GM10248 (cell line): Measurements from ENCODE around the gene TLE3.

Experiments used
- CTCF ChIA-PET: fragments of 300-600 bp; sonication (Branson Sonifier 250); formaldehyde crosslinking; extraction: SDS; loops from one replicate; lab custom pipeline; 2021; ENCODE audit warnings: antibody characterized with exemption; lab: Yijun Ruan, JAX
- POLR2A ChIA-PET: fragments of 350-650 bp; sonication (Branson Sonifier 250); formaldehyde crosslinking; extraction: SDS; loops from one replicate; lab custom pipeline; 2020; ENCODE audit warnings: antibody characterized with exemption; lab: Yijun Ruan, JAX
- DNase-seq: peaks from one replicate; pipeline ENCODE4 v3.0.0; 2012; ENCODE audit errors: extremely low spot score
- CTCF ChIP-seq: IDR thresholded peaks from 2 replicates; pipeline ENCODE4 v1.5.1; 2012; ENCODE audit warnings: mild to moderate bottlenecking, low read depth; ENCODE audit errors: extremely low read depth, missing control alignments, control extremely low read depth

Gene TLE3

GRCh38 chr15:70067681-70068080, 30.0 kb downstream of the TLE3 start:
- POLR2A ChIA-PET: no interaction called here
- no peak for TF ChIP-seq CTCF
- no peak for DNase-seq
- CTCF ChIA-PET: interaction anchor here (0.8 to 3.5 kb wide), 5 partner anchors 9 to 88 kb away, joined by 3 to 11 read pairs (median 3); no protein-coding TSS in a partner anchor

- no peak for DNase-seq
- POLR2A ChIA-PET: interaction anchor here (1.2 kb wide), 1 partner anchor 31 kb away, joined by 4 read pairs; no protein-coding TSS in a partner anchor
- CTCF ChIA-PET: interaction anchor here (0.8 to 1.1 kb wide), 2 partner anchors 11 to 88 kb away, joined by 3 read pairs; no protein-coding TSS in a partner anchor
- no peak for TF ChIP-seq CTCF
Observed at GRCh38 chr15:70067011-70067410, 30.7 kb downstream of the TLE3 start.

- DNase-seq: no peak
Observed at GRCh38 chr15:70066447-70066846, 31.3 kb downstream of the TLE3 start.

GRCh38 chr15:70066004-70066403, 31.7 kb downstream of the TLE3 start:
- no peak for DNase-seq
- no peak for TF ChIP-seq CTCF
- ChIA-PET POLR2A (interaction anchor here (0.6 to 1.2 kb wide), 2 partner anchors 30 to 563 kb away, joined by 4 to 7 read pairs; no protein-coding TSS in a partner anchor), CTCF (no interaction called here)

More at GRCh38 chr15:70066447-70066846, 31.3 kb downstream of the TLE3 start:
- POLR2A ChIA-PET: interaction anchor here (0.6 to 1.2 kb wide), 2 partner anchors 31 to 563 kb away, joined by 4 to 7 read pairs; no protein-coding TSS in a partner anchor
- no peak for TF ChIP-seq CTCF
- CTCF ChIA-PET: no interaction called here

GRCh38 chr15:70065006-70065722, 32.6 kb downstream of the TLE3 start:
- no peak for TF ChIP-seq CTCF
- ChIA-PET CTCF (interaction anchor here (1.4 to 1.5 kb wide), 2 partner anchors 23 to 32 kb away, joined by 3 read pairs; partner anchors contain the start of gene TLE3), POLR2A (no interaction called here)
- no peak for DNase-seq

GRCh38 chr15:70064441-70064840, 33.3 kb downstream of the TLE3 start:
- POLR2A ChIA-PET: no interaction called here
- no peak for DNase-seq
- CTCF ChIA-PET: interaction anchor here (1.4 to 1.5 kb wide), 2 partner anchors 22 to 33 kb away, joined by 3 read pairs; partner anchors contain the start of gene TLE3
- TF ChIP-seq CTCF: no peak
